Colonic mucosa (tissue), 4 donors: ENCODE results near the gene SLC39A6. TPM values are rescaled to one million over a fixed set of nuclear protein-coding genes. Genes with fewer than 3 reads are reported as not detected.
A peak's percentile ranks its signal among the peaks of the same experiment; 100 is the strongest.

ENCODE experiments used
- DNase-seq: peaks from one replicate; pipeline ENCODE4 v3.0.0-alpha.2; 2020
- H3K27ac ChIP-seq: fragments of 200-600 bp; one replicate; pipeline ENCODE4 v1.8.0; 2021
- H3K27me3 ChIP-seq: fragments of 200-600 bp; one replicate; pipeline ENCODE4 v1.8.0; 2021
- H3K36me3 ChIP-seq: fragments of 200-600 bp; one replicate; pipeline ENCODE4 v1.8.0; 2021
- H3K4me1 ChIP-seq: fragments of 200-600 bp; one replicate; pipeline ENCODE4 v1.8.0; 2021; ENCODE audit warnings: mild to moderate bottlenecking
- H3K4me3 ChIP-seq: fragments of 200-600 bp; one replicate; pipeline ENCODE4 v1.8.0; 2021
- H3K9ac ChIP-seq, 2 donors: one replicate each; pipeline ENCODE4 v1.7.0; 2013; ENCODE audit warnings: control low read depth in 2 of 2, low read depth in 2 of 2, low read length in 2 of 2
- H3K9me3 ChIP-seq: fragments of 200-600 bp; one replicate; pipeline ENCODE4 v1.8.0; 2021
- CTCF ChIP-seq: fragments of 200-600 bp; IDR thresholded peaks from one replicate; pipeline ENCODE4 v1.8.0; 2022; ENCODE audit warnings: antibody characterized with exemption, mild to moderate bottlenecking
- intact Hi-C: fragments of 100-400 bp; cut with DNase I; formaldehyde crosslinking; loops from one replicate; pipeline ENCODE4 v1.14.1; 2022
- total RNA-seq, 2 donors: library from RNA; stranded (reverse); fragmentation: NEBNext Ultra II Directional in 1 of 2; extraction: Animal tissue kit (Norgen Biotek cat#: 25700) in 1 of 2; gene quantifications; one replicate each; pipeline ENCODE4 v1.2.1, GENCODE V29; 2021
- donor health status: healthy.
- donor health status: DM: no; HTN: no; CAD: no.
- donor health status: DM: no; HTN: no; CAD: no.

The SLC39A6 gene
- total RNA-seq, 2 donors from 2014 or later, result 9.9 to 15.3 TPM

- H3K4me3 ChIP-seq, result no peak overlapping the region
- no peak for DNase-seq
- no peak for TF ChIP-seq CTCF
- peaks cover 5% of the 10 kb centered on the region for H3K36me3 ChIP-seq
- H3K27ac ChIP-seq, result no peak overlapping the region
- peaks cover 7% of the 10 kb centered on the region for H3K4me1 ChIP-seq
- no peaks in the 10 kb centered on the region for H3K9me3 ChIP-seq
- intact Hi-C loops, result no loop called here
- H3K9ac ChIP-seq, result no peak overlapping the region
- H3K27me3 ChIP-seq, result no peaks in the 10 kb centered on the region
Measured at GRCh38 chr18:36135264-36135663, 6.1 kb upstream of the SLC39A6 start.

GRCh38 chr18:36132756-36133155, 3.6 kb upstream of the SLC39A6 start:
- Histone ChIP-seq H3K27ac (no peak overlapping the region), H3K27me3 (no peaks in the 10 kb centered on the region), H3K4me3 (no peak overlapping the region), H3K4me1 (peaks cover 7% of the 10 kb centered on the region), H3K9me3 (no peaks in the 10 kb centered on the region), H3K9ac (no peak overlapping the region), H3K36me3 (no peaks in the 10 kb centered on the region)
- intact Hi-C loops, result loop anchor here (5.0 kb wide), 1 partner anchor 50 kb away; no protein-coding TSS in a partner anchor
- TF ChIP-seq CTCF, result no peak
- DNase-seq, result no peak

- no peak for DNase-seq
- Histone ChIP-seq H3K9me3 (no peaks in the 10 kb centered on the region), H3K27ac (no peak overlapping the region), H3K36me3 (no peaks in the 10 kb centered on the region), H3K4me1 (peaks cover 7% of the 10 kb centered on the region), H3K4me3 (no peak overlapping the region), H3K27me3 (no peaks in the 10 kb centered on the region), H3K9ac (no peak overlapping the region)
- TF ChIP-seq CTCF, result no peak
- intact Hi-C loops, result loop anchor here (5.0 kb wide), 1 partner anchor 50 kb away; no protein-coding TSS in a partner anchor
Measured at GRCh38 chr18:36131692-36132483, 2.7 kb upstream of the SLC39A6 start.

DNA sequence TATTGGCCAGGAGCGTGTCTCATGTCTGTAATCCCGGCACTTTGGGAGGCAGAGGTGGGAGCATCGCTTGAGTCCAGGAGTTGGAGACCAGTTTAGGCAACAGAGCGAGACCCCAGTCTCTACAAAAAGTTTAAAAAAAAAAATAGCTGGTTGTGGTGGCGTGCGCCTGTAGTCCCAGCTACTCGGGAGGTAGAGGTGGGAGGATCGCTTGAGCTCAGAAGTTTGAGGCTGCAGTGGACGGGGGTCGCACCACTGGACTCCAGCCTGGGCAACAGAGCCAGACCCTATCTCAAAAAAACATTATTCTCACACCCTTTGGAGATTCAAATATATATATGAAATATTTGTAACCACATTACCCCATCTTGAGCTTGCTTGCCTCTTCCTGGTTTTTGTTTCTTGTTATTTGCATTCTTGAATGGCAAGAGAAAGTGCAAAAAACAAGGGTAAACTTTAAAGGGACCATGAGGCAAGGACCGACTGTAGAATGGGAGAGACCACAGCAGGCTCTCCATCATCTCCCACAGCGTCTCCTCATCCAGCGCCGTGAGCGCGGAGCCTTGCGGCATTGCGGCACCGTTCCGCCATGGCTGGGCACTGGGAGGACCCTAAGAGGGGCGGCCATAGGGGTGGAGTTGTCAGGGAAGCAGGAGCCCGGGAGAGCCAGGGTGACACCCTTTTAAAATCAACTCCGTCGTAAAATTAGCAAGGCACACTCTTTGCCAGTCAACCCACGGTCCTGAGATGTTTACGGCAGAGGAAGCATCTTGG, 1.9 kb upstream of the SLC39A6 start:
- H3K27ac ChIP-seq, result no peak overlapping the region
- H3K4me1 ChIP-seq, result peaks cover 7% of the 10 kb centered on the region
- no peak overlapping the region for H3K9ac ChIP-seq

More for the DNA sequence above, 1.9 kb upstream of the SLC39A6 start:
- Histone ChIP-seq H3K9me3 (no peaks in the 10 kb centered on the region), H3K4me3 (peak overlapping the region; percentile 91), H3K36me3 (no peaks in the 10 kb centered on the region), H3K27me3 (no peaks in the 10 kb centered on the region)
- intact Hi-C loops, result loop anchor here (5.0 kb wide), 1 partner anchor 51 kb away; no protein-coding TSS in a partner anchor
- TF ChIP-seq CTCF, result no peak
- DNase-seq, result no peak
